ENCODE measurements around the gene MBOAT1.

The MBOAT1 gene

GRCh38 chr6:20211037-20211940 is 980 bp downstream of the MBOAT1 start:
- no peak overlapping the region for H3K27ac ChIP-seq
- TF ChIP-seq CTCF (IDR thresholded peaks at IDR 0.05) (no peak), ZFX (IDR thresholded peaks at IDR 0.05; ENCODE audit: borderline replicate concordance) (no peak)

- H3K27ac ChIP-seq: no peak overlapping the region
- no peak for TF ChIP-seq CTCF (IDR thresholded peaks at IDR 0.05)
- TF ChIP-seq ZFX (IDR thresholded peaks at IDR 0.05; ENCODE audit: borderline replicate concordance): no peak
Measured at GRCh38 chr6:20210158-20210557, 2.1 kb downstream of the MBOAT1 start.

- TF ChIP-seq CTCF (IDR thresholded peaks at IDR 0.05): no peak
- no peak for TF ChIP-seq ZFX (IDR thresholded peaks at IDR 0.05; ENCODE audit: borderline replicate concordance)
- no peak overlapping the region for H3K27ac ChIP-seq
Measured at GRCh38 chr6:20208687-20209378, 3.4 kb downstream of the MBOAT1 start.

GRCh38 chr6:20207088-20207418 is 5.2 kb downstream of the MBOAT1 start:
- no peak for TF ChIP-seq CTCF (IDR thresholded peaks at IDR 0.05)
- TF ChIP-seq ZFX (IDR thresholded peaks at IDR 0.05; ENCODE audit: borderline replicate concordance): no peak
- H3K27ac ChIP-seq: no peak overlapping the region

GRCh38 chr6:20205722-20206161 is 6.5 kb downstream of the MBOAT1 start:
- no peak overlapping the region for H3K27ac ChIP-seq
- no peak for TF ChIP-seq ZFX (IDR thresholded peaks at IDR 0.05; ENCODE audit: borderline replicate concordance)
- no peak for TF ChIP-seq CTCF (IDR thresholded peaks at IDR 0.05)

- H3K27ac ChIP-seq: no peak overlapping the region
- TF ChIP-seq ZFX (IDR thresholded peaks at IDR 0.05; ENCODE audit: borderline replicate concordance): no peak
- no peak for TF ChIP-seq CTCF (IDR thresholded peaks at IDR 0.05)
Measured at GRCh38 chr6:20204512-20204894, 7.8 kb downstream of the MBOAT1 start.

All from 22Rv1 (cell line).